ENCODE data around the gene TNXB. TPM values are rescaled to one million over a fixed set of nuclear protein-coding genes. Genes with fewer than 3 reads are reported as not detected.

The TNXB gene
- total and polyA plus RNA-seq, 2 donors (not counting 1 experiment from before 2014, with no cell fraction given), result 8.1 to 63.9 TPM

DNA sequence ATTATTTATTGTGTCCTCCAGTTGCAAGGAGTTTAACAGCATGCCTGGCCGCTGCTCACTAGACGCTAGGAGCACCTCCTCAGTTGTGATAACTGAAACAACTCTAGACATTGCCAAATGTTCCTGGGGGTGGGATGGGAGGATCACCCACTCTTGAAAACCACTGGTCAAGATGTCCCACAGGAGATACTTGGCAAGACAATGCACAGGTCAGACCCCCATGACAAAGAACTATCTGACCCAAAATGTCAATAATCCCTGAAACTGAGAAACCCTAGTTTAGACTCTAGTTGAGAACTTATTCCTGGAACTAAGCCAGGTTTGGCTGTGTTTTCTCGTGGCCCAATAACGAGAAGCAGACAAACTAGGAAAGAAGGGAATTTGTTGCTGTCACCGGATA, 30.5 kb upstream of the TNXB start:
- no peaks in the 10 kb centered on the region for H3K79me2 ChIP-seq (ENCODE audit: control insufficient read depth, insufficient read depth, low read length)
- DNase-seq (ENCODE audit: low read depth in 2 of 2), result no peak
- no peak overlapping the region for H3K9ac ChIP-seq (ENCODE audit: insufficient read depth, low read length)
- no peaks in the 10 kb centered on the region for H3K27me3 ChIP-seq (ENCODE audit: control insufficient read depth, insufficient read depth, low read length)
- H3K36me3 ChIP-seq (ENCODE audit: control insufficient read depth, insufficient read depth, low read length), result no peaks in the 10 kb centered on the region
- no peak overlapping the region for H2AFZ ChIP-seq (ENCODE audit: low read length)
- no peaks in the 10 kb centered on the region for H3K9me3 ChIP-seq (ENCODE audit: control insufficient read depth, insufficient read depth, low read depth, low read length)
- no peak overlapping the region for H3K4me2 ChIP-seq (ENCODE audit: extremely low read depth, insufficient read depth, low read length)
- no peaks in the 10 kb centered on the region for H3K4me1 ChIP-seq (ENCODE audit: control insufficient read depth, extremely low read depth, insufficient read depth, low read length)
- no peaks in the 10 kb centered on the region for H4K20me1 ChIP-seq (ENCODE audit: control insufficient read depth, extremely low read depth, insufficient read depth, low read length)
- H3K27ac ChIP-seq (ENCODE audit: insufficient read depth, low read length), result no peak overlapping the region
- TF ChIP-seq EZH2 (IDR thresholded peaks at IDR 0.05; ENCODE audit: low read length, missing control alignments), result no peak
- TF ChIP-seq, protein P1, sequence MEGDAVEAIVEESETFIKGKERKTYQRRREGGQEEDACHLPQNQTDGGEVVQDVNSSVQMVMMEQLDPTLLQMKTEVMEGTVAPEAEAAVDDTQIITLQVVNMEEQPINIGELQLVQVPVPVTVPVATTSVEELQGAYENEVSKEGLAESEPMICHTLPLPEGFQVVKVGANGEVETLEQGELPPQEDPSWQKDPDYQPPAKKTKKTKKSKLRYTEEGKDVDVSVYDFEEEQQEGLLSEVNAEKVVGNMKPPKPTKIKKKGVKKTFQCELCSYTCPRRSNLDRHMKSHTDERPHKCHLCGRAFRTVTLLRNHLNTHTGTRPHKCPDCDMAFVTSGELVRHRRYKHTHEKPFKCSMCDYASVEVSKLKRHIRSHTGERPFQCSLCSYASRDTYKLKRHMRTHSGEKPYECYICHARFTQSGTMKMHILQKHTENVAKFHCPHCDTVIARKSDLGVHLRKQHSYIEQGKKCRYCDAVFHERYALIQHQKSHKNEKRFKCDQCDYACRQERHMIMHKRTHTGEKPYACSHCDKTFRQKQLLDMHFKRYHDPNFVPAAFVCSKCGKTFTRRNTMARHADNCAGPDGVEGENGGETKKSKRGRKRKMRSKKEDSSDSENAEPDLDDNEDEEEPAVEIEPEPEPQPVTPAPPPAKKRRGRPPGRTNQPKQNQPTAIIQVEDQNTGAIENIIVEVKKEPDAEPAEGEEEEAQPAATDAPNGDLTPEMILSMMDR (conservative IDR thresholded peaks at IDR 0.05 in 1 of 2, IDR thresholded peaks at IDR 0.05 in 1 of 2; ENCODE audit: low read depth in 1 of 2, low read length in 2 of 2), result no peak
- H3K4me3 ChIP-seq (replicated peaks in 1 of 4; ENCODE audit: control extremely low read depth in 1 of 4, insufficient read depth in 1 of 4, low read depth in 3 of 4, low read length in 4 of 4), result no peak overlapping the region

DNA sequence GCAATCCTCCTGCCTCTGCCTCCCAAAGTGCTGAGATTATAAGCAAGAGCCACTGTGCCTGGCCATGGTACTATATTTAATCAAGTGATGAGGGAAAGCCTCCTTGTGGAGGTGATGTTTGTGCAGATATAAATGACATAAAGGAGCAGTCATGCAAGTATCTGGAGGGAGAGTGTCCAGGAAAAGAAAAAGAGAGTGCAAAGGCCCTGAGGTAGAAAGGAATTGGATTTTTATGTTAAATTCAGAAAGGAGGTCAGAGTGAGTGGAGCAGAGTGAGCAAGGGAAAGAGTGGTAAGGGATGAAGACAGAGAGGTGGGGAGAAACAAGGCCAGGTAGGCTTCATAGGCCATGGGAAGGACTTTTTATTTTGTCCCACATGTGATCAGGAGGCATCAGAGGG, 28.3 kb upstream of the TNXB start:
- Histone ChIP-seq H2AFZ (ENCODE audit: low read length) (no peak overlapping the region), H3K4me3 (replicated peaks in 1 of 4; ENCODE audit: control extremely low read depth in 1 of 4, insufficient read depth in 1 of 4, low read depth in 3 of 4, low read length in 4 of 4) (no peak overlapping the region), H3K36me3 (ENCODE audit: control insufficient read depth, insufficient read depth, low read length) (no peaks in the 10 kb centered on the region), H3K27me3 (ENCODE audit: control insufficient read depth, insufficient read depth, low read length) (no peaks in the 10 kb centered on the region), H3K9me3 (ENCODE audit: control insufficient read depth, insufficient read depth, low read depth, low read length) (no peaks in the 10 kb centered on the region), H3K27ac (ENCODE audit: insufficient read depth, low read length) (no peak overlapping the region), H4K20me1 (ENCODE audit: control insufficient read depth, extremely low read depth, insufficient read depth, low read length) (no peaks in the 10 kb centered on the region), H3K4me2 (ENCODE audit: extremely low read depth, insufficient read depth, low read length) (no peak overlapping the region), H3K4me1 (ENCODE audit: control insufficient read depth, extremely low read depth, insufficient read depth, low read length) (no peaks in the 10 kb centered on the region), H3K9ac (ENCODE audit: insufficient read depth, low read length) (no peak overlapping the region), H3K79me2 (ENCODE audit: control insufficient read depth, insufficient read depth, low read length) (no peaks in the 10 kb centered on the region)
- DNase-seq (ENCODE audit: low read depth in 2 of 2), result no peak
- TF ChIP-seq, protein P1 (conservative IDR thresholded peaks at IDR 0.05 in 1 of 2, IDR thresholded peaks at IDR 0.05 in 1 of 2; ENCODE audit: low read depth in 1 of 2, low read length in 2 of 2), result no peak
- no peak for TF ChIP-seq EZH2 (IDR thresholded peaks at IDR 0.05; ENCODE audit: low read length, missing control alignments)

DNA sequence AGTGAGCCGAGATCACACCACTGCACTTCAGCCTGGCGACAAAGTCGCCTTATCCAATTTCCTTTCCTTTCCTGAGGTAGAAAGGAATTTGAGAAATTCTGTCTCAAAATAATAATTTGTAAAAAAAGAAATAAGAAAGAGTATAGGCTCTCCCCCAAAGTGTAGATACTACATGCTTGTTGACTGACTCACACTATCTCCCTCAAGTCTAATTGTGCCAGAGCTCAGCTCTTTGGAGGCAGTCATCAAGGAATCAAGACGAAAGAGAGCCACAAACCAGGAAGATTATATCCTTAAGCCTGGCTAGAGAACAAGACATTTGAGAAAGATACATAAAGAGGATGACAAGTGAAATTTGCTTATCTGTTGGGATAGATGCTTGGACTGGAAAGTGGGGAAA, 24.6 kb upstream of the TNXB start:
- no peaks in the 10 kb centered on the region for H3K9me3 ChIP-seq (ENCODE audit: control insufficient read depth, insufficient read depth, low read depth, low read length)
- no peak overlapping the region for H3K27ac ChIP-seq (ENCODE audit: insufficient read depth, low read length)
- no peaks in the 10 kb centered on the region for H3K27me3 ChIP-seq (ENCODE audit: control insufficient read depth, insufficient read depth, low read length)
- no peak overlapping the region for H3K9ac ChIP-seq (ENCODE audit: insufficient read depth, low read length)
- no peak overlapping the region for H3K4me3 ChIP-seq (replicated peaks in 1 of 4; ENCODE audit: control extremely low read depth in 1 of 4, insufficient read depth in 1 of 4, low read depth in 3 of 4, low read length in 4 of 4)
- peaks cover 4% of the 10 kb centered on the region for H3K4me1 ChIP-seq (ENCODE audit: control insufficient read depth, extremely low read depth, insufficient read depth, low read length)
- no peak for TF ChIP-seq EZH2 (IDR thresholded peaks at IDR 0.05; ENCODE audit: low read length, missing control alignments)
- DNase-seq (ENCODE audit: low read depth in 2 of 2), result peak in 1 of 2 donors; percentile 51
- no peaks in the 10 kb centered on the region for H3K36me3 ChIP-seq (ENCODE audit: control insufficient read depth, insufficient read depth, low read length)
- H4K20me1 ChIP-seq (ENCODE audit: control insufficient read depth, extremely low read depth, insufficient read depth, low read length), result no peaks in the 10 kb centered on the region
- H2AFZ ChIP-seq (ENCODE audit: low read length), result no peak overlapping the region
- H3K4me2 ChIP-seq (ENCODE audit: extremely low read depth, insufficient read depth, low read length), result no peak overlapping the region
- peaks cover 3% of the 10 kb centered on the region for H3K79me2 ChIP-seq (ENCODE audit: control insufficient read depth, insufficient read depth, low read length)
